SKM-1 (cell line): ENCODE measurements around the gene ABCC9.

Source experiments
- DNase-seq: peaks from one replicate; lab custom pipeline; 2025; ENCODE audit not compliant: unreplicated experiment; lab: John Stamatoyannopoulos, UW

ABCC9 gene

DNA sequence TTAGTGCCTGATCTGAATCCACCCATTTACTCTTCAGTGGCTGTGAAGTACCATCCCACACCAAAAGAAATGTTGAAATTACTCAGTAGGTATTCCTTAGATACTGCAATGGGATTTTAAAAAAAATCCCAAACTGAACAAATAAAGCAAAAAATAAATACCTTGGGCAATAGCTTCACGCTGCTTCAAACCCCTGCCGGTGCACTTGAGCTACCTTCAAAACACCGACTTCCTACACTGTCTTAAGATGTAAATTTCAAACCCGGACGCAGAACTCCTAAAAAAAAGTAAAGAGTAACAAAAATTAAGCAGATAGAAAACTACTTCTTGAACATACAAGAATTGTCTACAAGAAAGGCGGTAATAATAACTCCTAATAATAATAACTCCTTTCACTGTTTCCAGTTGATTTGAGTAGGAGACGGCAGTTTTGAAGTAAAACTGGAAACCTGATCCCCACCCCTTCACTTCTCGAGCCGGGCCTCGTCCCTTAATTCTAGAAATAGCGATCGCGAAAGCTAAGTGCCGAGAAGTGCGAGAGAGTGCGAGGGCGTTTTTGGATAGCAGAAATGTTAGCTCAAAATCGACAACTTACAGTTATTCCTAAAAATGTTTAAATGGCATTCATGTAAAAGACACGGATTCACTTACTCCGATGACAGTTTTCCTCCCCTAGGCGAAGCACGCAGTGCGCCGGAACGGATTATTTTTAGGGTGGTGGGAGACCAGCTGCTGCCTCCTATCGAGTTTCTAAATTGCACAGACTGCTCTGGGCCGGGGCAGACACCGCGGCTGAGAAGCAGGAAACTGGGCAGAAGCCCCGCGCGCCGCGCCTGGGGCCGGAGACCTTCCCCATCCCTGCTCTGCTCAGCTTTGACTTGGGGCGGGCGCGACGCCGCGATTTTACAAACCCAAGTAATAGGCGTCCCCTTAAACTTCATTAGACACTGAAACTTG lies at the start of gene ABCC9:
Gene ABCC9, minus strand, starts transcription at position 878 of the 957 bp plus-strand sequence. CDS start 4,752 bp downstream, outside the sequence.
- DNase-seq: no peak

DNA sequence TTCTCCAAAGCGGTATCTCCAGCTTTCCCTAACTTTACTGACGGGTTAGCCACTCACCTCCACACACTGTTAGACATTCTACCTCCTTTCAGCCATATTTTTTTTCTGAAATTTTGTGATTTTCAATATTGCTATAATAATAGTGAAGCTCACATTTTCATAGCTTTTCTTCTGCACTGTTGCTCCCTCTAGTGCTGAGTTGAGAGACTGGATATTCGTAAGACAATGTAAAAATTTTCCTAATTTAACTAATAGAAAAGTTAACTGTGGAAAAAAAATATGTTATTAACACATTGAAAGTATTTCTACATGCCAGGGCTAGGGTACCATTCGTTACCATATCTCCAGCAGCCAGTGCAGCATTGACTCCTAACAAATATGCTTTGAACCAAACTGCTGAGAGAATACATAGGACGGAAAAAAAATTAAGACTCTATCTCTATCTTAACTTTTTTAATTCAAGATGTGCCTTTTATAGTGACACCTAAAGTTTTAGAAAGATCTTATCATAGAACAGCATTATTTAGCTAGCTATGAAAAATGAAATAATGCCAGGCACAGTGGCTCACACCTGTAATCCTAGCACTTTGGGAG lies 48.7 kb upstream of the ABCC9 start:
- no peak for DNase-seq

DNA sequence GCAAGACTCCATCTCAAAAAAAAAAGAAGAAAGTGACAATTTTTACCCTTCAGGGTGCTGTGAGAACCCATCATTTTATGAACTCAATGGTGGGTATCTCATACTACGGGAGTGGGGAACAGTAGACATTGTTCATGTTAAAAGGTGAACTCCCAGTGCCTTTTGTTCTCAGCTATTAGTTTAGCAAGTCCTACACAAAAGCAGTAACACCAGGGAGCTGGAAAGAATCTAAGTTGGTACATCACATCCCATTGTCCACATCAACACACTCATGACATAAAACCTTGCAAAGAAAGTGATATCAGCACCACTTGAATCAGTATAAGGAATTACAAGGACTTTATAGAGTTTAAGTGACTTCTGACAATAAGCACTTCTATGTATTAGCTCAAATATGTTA lies 47.4 kb upstream of the ABCC9 start:
- no peak for DNase-seq

DNA sequence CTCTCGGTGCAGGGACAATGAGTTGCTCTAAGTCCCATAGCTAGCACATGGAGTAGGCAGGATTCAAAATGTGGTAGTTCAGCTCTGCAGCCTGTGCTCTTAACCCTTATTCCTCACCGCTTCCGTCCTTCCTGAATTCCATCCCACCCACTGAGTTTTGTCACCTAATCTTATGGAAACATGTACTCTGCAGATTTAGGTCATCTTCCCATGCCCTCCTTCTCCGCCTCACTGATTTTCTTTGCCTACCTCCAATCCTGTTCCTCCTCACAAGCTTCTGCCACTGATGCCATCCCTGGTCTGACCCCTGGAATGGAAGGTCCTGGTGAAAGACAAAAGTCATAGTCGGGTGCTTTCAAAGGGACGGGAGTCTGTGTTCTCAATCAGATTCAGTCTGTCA lies 46.5 kb upstream of the ABCC9 start:
- DNase-seq: no peak

- no peak for DNase-seq
Measured at GRCh38 chr12:21985155-21985554, 43.9 kb upstream of the ABCC9 start.

DNA sequence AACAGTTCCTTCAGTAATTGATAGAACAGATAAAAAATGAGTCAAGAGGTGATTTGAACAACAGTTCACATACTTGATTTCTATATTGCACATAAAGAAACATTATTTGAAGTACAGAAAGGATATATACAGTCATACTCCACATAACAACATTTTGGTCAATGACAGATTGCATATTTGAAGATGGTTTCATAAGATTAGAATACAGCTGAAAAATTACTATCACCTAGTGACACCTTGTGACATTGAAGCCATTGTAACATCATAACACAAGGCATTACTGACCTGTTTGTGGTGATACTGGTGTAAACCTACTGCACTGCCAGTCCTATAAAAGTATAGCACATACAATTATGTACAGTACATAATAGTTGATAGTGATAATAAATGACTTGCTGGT lies 43.1 kb upstream of the ABCC9 start:
- DNase-seq: no peak

DNA sequence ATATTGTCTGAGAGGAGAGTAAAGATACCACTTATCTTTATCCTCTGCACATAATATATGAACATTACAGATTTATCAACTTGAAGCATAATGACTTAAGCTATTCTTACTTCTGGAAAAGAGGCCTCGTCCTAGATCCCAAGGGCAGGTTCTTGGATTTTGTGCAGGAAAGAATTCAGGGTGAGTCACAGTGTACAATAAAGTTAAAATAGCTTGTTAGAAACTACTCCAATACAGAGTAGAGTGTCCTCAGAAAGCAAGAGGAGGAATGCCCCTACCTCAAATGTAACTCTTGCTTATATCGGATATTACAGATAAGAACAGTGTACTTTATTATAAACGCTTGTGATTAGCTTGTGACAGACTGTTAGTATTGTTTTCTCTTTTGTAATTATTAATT lies 41.9 kb upstream of the ABCC9 start:
- no peak for DNase-seq

DNA sequence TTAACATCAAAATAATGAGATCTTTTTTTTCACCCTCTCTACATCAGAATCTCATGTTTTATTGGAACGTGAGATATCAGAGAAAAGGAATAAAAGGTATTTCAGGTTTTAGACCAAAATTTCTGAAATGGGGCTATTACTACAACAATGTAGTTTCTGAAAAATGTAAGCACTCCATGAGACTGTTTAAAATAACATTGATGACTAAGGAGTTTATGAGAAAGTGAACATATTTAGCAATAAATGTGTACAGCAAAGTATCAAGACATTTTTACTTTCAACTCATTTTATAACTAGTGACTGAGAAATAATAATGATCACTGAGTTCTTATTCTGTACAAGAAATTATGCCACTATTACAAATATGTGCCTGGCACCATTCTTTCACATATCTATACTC lies 39.3 kb upstream of the ABCC9 start:
- DNase-seq: no peak

DNA sequence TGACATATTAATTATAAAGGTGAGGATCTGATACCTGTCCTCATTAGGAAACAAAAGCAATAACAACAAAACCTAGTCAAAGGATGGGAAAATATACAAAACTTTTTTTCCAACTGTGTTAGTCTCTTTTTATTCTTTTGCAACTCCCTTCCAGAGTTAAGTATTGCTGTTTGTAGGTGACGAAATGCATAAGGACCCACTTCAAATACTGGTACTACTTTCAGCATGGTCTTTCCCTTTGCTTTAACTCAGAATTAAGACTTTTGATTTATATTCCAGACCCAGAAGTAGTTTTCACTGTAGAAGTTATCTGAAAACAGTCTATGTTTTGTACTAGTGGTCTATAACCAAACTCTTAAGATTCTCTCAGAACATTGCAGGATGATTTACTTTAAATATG lies 34.1 kb upstream of the ABCC9 start:
- DNase-seq: no peak

GRCh38 chr12:21973221-21973620 lies 32.0 kb upstream of the ABCC9 start:
- no peak for DNase-seq

DNA sequence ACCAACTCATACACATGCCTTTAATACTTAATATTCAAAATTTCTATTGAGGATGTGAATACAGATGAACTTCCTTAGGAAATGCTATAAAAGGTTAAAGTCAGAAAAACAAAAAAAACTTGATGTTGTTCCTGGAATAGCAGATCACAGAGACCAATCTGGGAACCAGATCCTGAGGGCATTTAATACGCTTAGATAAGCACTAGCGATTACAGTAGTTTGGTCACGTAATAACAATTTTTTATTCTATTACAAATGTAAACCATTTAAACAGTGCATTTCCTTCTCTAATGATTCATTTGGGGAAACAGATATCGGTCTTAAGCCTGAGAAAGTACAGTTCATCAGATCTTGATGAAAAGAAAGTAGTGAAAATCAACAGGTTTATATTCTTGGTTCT lies 30.8 kb upstream of the ABCC9 start:
- no peak for DNase-seq

- DNase-seq: no peak
Measured at GRCh38 chr12:21971344-21971743, 30.1 kb upstream of the ABCC9 start.

- no peak for DNase-seq
Measured at GRCh38 chr12:21962821-21963220, 21.6 kb upstream of the ABCC9 start.

DNA sequence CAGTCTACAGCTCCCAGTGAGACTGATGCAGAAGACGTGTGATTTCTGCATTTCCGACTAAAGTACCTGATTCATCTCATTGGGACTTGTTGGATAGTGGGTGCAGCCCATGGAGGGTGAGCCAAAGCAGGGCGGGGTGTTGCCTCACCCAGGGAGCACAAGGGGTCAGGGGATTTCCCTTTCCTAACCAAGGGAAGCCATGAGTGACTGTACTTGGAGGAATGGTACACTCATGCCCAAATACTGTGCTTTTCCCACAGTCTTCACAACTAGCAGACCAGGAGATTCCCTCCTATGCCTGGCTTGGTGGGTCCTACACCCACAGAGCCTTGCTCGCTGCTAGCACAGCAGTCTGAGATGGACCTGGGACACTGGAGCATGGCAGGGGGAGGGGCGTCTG lies 21.0 kb upstream of the ABCC9 start:
- DNase-seq: no peak

- DNase-seq: no peak
Measured at GRCh38 chr12:21950649-21951048, 9.4 kb upstream of the ABCC9 start.

GRCh38 chr12:21949036-21949435 lies 7.8 kb upstream of the ABCC9 start:
- DNase-seq: no peak

DNA sequence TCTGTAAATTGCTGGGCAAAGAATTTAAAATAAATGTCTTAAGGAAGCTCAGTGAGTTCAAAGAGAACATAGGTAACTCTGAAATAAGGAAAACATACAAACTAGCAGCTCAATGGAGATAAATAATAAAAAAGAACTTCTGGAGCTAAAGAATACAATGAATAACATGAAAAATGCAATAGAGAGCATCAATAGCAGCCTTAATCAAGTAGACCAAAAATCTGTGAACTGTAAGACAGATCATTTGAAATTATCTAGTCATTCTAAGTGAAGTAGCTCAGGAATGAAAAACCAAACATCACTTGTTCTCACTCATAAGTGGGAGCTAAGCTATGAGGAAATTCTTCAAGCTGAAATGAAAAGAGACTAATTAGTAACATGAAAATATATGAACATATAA lies 5.8 kb upstream of the ABCC9 start:
- no peak for DNase-seq

GRCh38 chr12:21945002-21945401 lies 3.8 kb upstream of the ABCC9 start:
- DNase-seq: no peak

DNA sequence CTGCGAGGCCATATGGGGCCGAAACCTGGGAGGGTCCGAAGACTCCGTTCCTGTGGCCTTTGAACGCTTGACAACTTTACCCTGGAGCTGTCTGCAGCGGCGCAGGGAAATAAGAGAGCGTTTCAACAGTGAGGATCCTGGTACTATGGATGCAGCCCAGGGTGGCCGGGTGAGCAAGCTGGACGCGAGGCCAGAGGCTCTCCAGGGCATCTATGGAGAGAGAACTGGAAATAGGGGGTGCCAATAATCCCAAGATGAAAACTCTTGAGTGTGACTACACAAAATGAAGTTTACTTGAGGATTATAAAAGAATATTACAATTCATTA lies 1.1 kb upstream of the ABCC9 start:
- no peak for DNase-seq

GRCh38 chr12:21941506-21942376 lies 515 bp upstream of the ABCC9 start:
- no peak for DNase-seq

DNA sequence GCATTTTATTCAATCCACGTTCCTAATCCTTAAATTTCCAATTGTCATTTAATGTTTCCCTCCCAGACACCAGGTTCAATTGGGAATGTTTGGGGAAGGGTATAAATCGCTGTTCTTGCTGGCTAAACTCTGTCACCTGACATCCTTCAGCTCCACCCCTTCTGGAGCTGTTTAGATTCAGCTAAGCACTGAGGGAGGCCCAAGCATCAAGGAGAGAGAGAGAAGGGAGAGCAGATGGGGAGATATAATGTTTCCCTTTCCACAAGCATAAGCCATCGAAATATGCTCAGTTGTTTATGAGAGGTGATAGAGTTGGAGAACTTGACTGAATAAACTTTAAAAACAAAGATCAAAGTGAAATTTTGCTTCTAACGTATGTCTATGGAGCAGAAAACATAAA lies 1.8 kb downstream of the ABCC9 start:
- no peak for DNase-seq

- DNase-seq: no peak
Measured at GRCh38 chr12:21938879-21939278, 2.3 kb downstream of the ABCC9 start.
